NB4 (cell line): ENCODE results near the gene ARSB.

Experiments used
- DNase-seq: peaks from one replicate; pipeline ENCODE4 v3.0.0; 2010; ENCODE audit warnings: low read depth
- H3K4me3 ChIP-seq: one replicate; pipeline ENCODE4 v1.5.1; 2011; ENCODE audit warnings: mild to moderate bottlenecking, low read depth, low read length, moderate library complexity
- CTCF ChIP-seq: IDR thresholded peaks from one replicate; pipeline ENCODE4 v1.5.1; 2012; ENCODE audit warnings: low read depth, low read length
- MYC ChIP-seq: IDR thresholded peaks from 2 replicates; pipeline ENCODE4 v1.6.1; 2011; ENCODE audit warnings: low read depth, low read length
- POLR2A ChIP-seq: IDR thresholded peaks from 2 replicates; pipeline ENCODE4 v1.6.1; 2011; ENCODE audit warnings: mild to moderate bottlenecking; ENCODE audit not compliant: insufficient read length; ENCODE audit errors: extremely low read depth
- TF ChIP-seq, protein P1 (sequence below): IDR thresholded peaks from 2 replicates; pipeline ENCODE4 v1.6.1; 2011; ENCODE audit warnings: low read depth, low read length

Gene ARSB

GRCh38 chr5:79007872-79008271, 22.8 kb upstream of the ARSB start:
- no peak for DNase-seq

DNA sequence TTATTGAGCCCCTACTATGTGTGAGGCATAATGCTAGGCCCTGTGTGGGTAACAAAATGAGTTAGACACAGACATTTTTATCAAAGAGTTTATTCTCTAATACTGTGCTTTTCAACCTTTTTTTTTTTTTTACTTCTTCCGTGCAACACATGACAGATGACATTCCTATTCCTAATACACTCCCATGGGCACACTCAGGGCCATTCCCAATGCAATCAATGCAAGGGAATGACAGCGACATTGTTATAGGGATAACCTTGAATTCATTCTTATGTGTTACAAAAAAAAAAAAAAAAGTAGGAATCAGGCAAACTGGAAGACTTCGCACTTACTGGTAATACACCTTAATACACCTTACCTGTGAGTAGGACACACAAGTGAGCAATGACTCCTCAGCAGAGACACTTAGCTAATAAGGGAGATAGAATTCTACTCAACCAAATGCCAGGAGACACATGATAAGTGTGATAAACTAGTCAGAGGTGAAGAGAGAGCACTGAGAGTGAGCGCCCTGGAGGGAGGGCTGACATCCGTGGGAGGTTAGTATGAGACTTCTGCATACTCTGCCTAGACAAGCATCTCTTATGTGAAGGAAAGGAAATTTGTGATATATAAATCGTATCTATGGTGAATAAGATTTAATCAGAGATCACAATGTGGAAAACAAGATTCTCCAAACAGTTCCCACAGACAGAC, 21.0 kb upstream of the ARSB start:
- no peak for DNase-seq
- TF ChIP-seq MYC (no peak), CTCF (no peak), POLR2A (no peak)
- TF ChIP-seq, protein P1, sequence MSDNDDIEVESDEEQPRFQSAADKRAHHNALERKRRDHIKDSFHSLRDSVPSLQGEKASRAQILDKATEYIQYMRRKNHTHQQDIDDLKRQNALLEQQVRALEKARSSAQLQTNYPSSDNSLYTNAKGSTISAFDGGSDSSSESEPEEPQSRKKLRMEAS = no peak
- H3K4me3 ChIP-seq = no peak overlapping the region

More at GRCh38 chr5:79007872-79008271, 22.8 kb upstream of the ARSB start:
- H3K4me3 ChIP-seq = no peak overlapping the region
- TF ChIP-seq POLR2A = no peak
- no peak for TF ChIP-seq CTCF
- no peak for TF ChIP-seq MYC
- TF ChIP-seq, protein P1 = no peak

- H3K4me3 ChIP-seq = no peak overlapping the region
- TF ChIP-seq POLR2A = no peak
- no peak for TF ChIP-seq MYC
- TF ChIP-seq, protein P1 = no peak
- no peak for TF ChIP-seq CTCF
- no peak for DNase-seq
Observed at GRCh38 chr5:79005151-79005550, 20.0 kb upstream of the ARSB start.

DNA sequence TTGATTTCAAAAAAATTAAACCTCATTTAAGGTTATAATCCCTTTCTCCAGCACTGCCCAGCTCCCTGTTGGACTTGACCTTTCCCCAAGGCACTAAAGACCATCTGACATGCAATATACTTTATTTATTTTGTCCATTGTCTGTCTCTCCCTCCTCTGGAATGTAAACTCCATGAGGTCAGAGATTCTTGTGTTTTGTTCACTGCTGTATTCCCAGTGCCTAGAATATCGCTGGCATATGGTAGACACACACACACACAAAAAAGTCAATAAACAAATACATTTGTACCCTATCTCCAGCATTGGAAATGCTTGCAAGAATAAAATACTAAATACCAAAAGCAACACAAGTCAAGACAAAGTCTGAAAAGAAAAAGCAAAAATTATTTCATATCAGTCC, 17.3 kb upstream of the ARSB start:
- no peak overlapping the region for H3K4me3 ChIP-seq
- no peak for DNase-seq
- TF ChIP-seq, protein P1 = no peak

DNA sequence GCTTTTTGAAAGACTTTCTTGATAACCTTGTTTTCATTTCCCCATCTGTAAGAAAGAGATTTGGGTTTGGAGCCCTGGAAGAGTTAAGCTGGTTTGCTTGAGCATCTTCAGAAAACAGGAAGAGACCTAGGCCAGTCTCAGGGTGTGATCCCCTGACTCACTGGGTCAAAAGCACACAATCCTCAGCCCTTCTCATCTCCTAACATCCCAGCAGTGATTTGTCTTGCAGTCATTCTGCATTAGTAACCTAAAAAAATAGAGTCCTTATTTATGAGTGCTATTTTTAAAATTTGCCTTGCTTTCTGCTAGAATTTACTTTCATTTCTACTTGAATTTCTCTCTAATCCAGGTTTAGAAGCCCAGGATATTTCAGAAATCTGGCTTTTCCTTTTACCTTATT, 16.4 kb upstream of the ARSB start:
- DNase-seq = no peak
- no peak overlapping the region for H3K4me3 ChIP-seq
- no peak for TF ChIP-seq CTCF
- no peak for TF ChIP-seq POLR2A
- TF ChIP-seq MYC = no peak
- TF ChIP-seq, protein P1 = no peak

GRCh38 chr5:78997090-78997489, 12.0 kb upstream of the ARSB start:
- H3K4me3 ChIP-seq = no peak overlapping the region
- no peak for TF ChIP-seq CTCF
- TF ChIP-seq, protein P1 = no peak
- TF ChIP-seq POLR2A = no peak
- no peak for TF ChIP-seq MYC

More at GRCh38 chr5:78997090-78997489, 12.0 kb upstream of the ARSB start:
- no peak for DNase-seq
